DND-41 (cell line): Measurements from ENCODE around the gene DNAH11.

Experiments
- ATAC-seq: fragments of 200-7000 bp; cut with Tn5 transposase; 3 replicates; pipeline ENCODE4 v1.9.1; 2021; ENCODE audit warnings: low read depth; ENCODE audit not compliant: insufficient read depth
- DNase-seq: peaks from one replicate; pipeline ENCODE4 v3.0.0-alpha.2; 2020
- H2AFZ ChIP-seq: 2 replicates; pipeline ENCODE4 v1.6.0; 2012; ENCODE audit warnings: low read depth, low read length
- H3K27ac ChIP-seq: 2 replicates; pipeline ENCODE4 v1.5.1; 2012; ENCODE audit warnings: low read length, inconsistent platforms
- H3K27me3 ChIP-seq: fragments of 200-600 bp; sonication (generic); 2 replicates; pipeline ENCODE4 v1.6.0; 2012; ENCODE audit warnings: low read length, mild to moderate bottlenecking, inconsistent platforms; ENCODE audit not compliant: insufficient read depth, poor library complexity
- H3K36me3 ChIP-seq: 2 replicates; pipeline ENCODE4 v1.5.1; 2012; ENCODE audit warnings: low read length, inconsistent platforms; ENCODE audit not compliant: insufficient read depth
- H3K4me1 ChIP-seq: 2 replicates; pipeline ENCODE4 v1.5.1; 2012; ENCODE audit warnings: mild to moderate bottlenecking, low read length; ENCODE audit not compliant: insufficient read depth
- H3K4me2 ChIP-seq: 2 replicates; pipeline ENCODE4 v1.6.0; 2012; ENCODE audit warnings: mild to moderate bottlenecking, moderate library complexity, low read length, inconsistent platforms; ENCODE audit not compliant: insufficient read depth
- H3K4me3 ChIP-seq, 2 experiments: fragments of 200-600 bp in 1 of 2; shearing (Covaris generic) in 1 of 2; 2 replicates each; pipeline ENCODE4 v1.5.1; 2012 to 2016; ENCODE audit warnings: inconsistent platforms in 2 of 2, low read length in 2 of 2, mild to moderate bottlenecking in 2 of 2, low read depth in 1 of 2, moderate library complexity in 1 of 2
- H3K79me2 ChIP-seq: 2 replicates; pipeline ENCODE4 v1.6.0; 2012; ENCODE audit warnings: low read length, inconsistent platforms; ENCODE audit not compliant: insufficient read depth
- H3K9ac ChIP-seq: 2 replicates; pipeline ENCODE4 v1.6.0; 2012; ENCODE audit warnings: low read depth, mild to moderate bottlenecking, inconsistent platforms, low read length, moderate library complexity
- H3K9me3 ChIP-seq: 2 replicates; pipeline ENCODE4 v1.5.1; 2012; ENCODE audit warnings: low read length, moderate library complexity, mild to moderate bottlenecking, inconsistent platforms; ENCODE audit not compliant: insufficient read depth, severe bottlenecking
- H4K20me1 ChIP-seq: 2 replicates; pipeline ENCODE4 v1.6.0; 2012; ENCODE audit warnings: low read length; ENCODE audit not compliant: insufficient read depth
- EZH2 ChIP-seq: IDR thresholded peaks from 3 replicates; pipeline ENCODE4 v1.6.1; 2012; ENCODE audit warnings: borderline replicate concordance, low read depth, mild to moderate bottlenecking, moderate library complexity, low read length, inconsistent platforms; ENCODE audit not compliant: severe bottlenecking
- TF ChIP-seq, protein P1 (sequence below): IDR thresholded peaks from 2 replicates; pipeline ENCODE4 v1.5.1; 2012; ENCODE audit warnings: borderline replicate concordance, low read length, moderate library complexity, mild to moderate bottlenecking; ENCODE audit not compliant: poor library complexity, severe bottlenecking; ENCODE audit errors: extremely low read depth

Gene DNAH11

DNA sequence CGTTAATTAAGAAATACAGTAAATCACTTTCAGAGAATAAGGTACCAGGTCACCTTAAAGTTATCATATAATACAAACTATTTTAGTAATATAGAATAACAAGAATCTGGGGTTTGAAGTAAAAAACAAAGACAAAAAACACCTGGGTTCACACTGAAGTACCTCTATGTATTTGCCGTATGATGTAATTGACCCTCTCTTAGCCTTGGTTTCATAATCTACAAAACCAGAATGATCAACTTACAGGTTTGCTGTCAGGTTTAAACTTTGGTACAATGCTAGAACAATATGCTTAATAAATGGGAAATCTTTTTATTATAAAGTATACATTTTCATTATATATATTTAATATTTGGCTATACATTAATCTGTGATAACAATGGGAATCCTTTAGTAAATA is 344.5 kb downstream of the DNAH11 start:
- Histone ChIP-seq H3K4me1 (no peaks in the 10 kb centered on the region), H3K9ac (no peak overlapping the region), H3K27me3 (no peaks in the 10 kb centered on the region), H2AFZ (no peak overlapping the region), H3K36me3 (no peaks in the 10 kb centered on the region), H3K4me3 (no peak overlapping the region), H4K20me1 (no peaks in the 10 kb centered on the region), H3K9me3 (no peaks in the 10 kb centered on the region), H3K4me2 (no peak overlapping the region), H3K79me2 (no peaks in the 10 kb centered on the region), H3K27ac (no peak overlapping the region)
- TF ChIP-seq, protein P1, sequence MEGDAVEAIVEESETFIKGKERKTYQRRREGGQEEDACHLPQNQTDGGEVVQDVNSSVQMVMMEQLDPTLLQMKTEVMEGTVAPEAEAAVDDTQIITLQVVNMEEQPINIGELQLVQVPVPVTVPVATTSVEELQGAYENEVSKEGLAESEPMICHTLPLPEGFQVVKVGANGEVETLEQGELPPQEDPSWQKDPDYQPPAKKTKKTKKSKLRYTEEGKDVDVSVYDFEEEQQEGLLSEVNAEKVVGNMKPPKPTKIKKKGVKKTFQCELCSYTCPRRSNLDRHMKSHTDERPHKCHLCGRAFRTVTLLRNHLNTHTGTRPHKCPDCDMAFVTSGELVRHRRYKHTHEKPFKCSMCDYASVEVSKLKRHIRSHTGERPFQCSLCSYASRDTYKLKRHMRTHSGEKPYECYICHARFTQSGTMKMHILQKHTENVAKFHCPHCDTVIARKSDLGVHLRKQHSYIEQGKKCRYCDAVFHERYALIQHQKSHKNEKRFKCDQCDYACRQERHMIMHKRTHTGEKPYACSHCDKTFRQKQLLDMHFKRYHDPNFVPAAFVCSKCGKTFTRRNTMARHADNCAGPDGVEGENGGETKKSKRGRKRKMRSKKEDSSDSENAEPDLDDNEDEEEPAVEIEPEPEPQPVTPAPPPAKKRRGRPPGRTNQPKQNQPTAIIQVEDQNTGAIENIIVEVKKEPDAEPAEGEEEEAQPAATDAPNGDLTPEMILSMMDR: no peak
- no peak for TF ChIP-seq EZH2
- ATAC-seq (no peak), DNase-seq (no peak)

DNA sequence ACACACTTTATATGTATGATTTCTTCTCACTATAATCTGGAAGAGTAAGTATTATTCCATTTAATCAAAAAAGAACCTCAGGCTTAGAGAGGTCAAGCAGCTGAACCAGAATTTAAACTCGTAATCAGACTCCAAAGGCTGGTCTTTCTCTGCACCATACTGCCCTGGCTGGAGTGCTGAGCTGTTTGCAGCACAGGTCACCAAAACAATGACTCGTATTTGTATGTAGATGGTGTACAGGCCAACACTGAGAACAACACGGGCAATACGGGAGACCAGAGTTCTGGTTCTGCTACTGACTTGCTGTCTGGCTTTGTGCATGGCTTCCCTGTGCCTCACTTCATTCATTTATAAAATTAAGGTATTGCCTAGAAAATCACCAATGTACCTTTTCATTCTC is 344.9 kb downstream of the DNAH11 start:
- Histone ChIP-seq H3K4me2 (no peak overlapping the region), H3K36me3 (no peaks in the 10 kb centered on the region), H3K4me1 (no peaks in the 10 kb centered on the region), H3K4me3 (no peak overlapping the region), H3K27me3 (no peaks in the 10 kb centered on the region), H3K27ac (no peak overlapping the region), H3K9ac (no peak overlapping the region), H2AFZ (no peak overlapping the region), H3K79me2 (no peaks in the 10 kb centered on the region), H4K20me1 (no peaks in the 10 kb centered on the region), H3K9me3 (no peaks in the 10 kb centered on the region)
- no peak for ATAC-seq
- no peak for TF ChIP-seq EZH2
- TF ChIP-seq, protein P1: no peak
- no peak for DNase-seq

DNA sequence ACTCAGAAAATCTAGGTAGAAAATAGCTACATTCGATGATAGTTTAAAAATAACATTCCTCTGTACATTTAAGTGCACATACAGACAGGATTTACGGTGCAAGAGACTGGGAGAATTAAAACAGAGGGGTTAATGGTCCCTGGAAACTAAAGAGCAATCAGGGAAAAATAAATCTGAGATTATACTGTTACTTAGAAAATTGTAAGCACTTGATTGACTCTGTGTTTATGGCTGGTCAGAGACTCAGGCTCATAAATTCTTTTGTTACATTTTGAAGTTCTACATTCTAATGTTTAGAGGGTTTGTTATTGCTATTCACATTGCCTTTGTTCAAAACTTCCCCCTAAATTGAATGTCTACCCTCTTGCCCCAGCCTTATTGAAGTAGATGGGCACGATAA is 348.5 kb downstream of the DNAH11 start:
- H4K20me1 ChIP-seq: no peaks in the 10 kb centered on the region
- no peak overlapping the region for H3K4me2 ChIP-seq
- no peak overlapping the region for H3K4me3 ChIP-seq
- no peak for TF ChIP-seq EZH2
- TF ChIP-seq, protein P1: no peak
- H3K9me3 ChIP-seq: no peaks in the 10 kb centered on the region
- no peak overlapping the region for H3K27ac ChIP-seq
- DNase-seq (no peak), ATAC-seq (no peak)
- no peak overlapping the region for H2AFZ ChIP-seq
- H3K9ac ChIP-seq: no peak overlapping the region
- H3K27me3 ChIP-seq: no peaks in the 10 kb centered on the region
- H3K36me3 ChIP-seq: no peaks in the 10 kb centered on the region
- H3K4me1 ChIP-seq: no peaks in the 10 kb centered on the region
- no peaks in the 10 kb centered on the region for H3K79me2 ChIP-seq

DNA sequence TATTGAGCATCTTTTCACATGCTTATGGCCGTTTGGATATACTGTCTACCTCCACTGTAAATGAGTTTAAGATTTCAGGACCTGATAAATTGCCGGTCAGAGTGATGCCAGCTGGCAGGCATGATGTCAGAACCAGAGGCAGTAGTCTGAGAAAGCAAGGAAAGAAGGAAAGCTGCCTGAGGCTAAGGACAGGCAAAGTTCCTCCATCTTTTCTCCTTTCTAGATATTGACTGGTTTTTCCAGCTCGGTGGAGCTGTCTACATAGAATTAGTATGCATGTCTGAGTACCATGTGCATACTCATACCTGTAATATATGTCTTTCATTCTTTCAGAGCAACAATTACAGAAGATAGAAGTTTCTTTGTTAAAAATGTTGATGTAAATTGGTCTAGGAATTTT is 350.6 kb downstream of the DNAH11 start:
- Histone ChIP-seq H3K27me3 (no peaks in the 10 kb centered on the region), H3K4me2 (no peak overlapping the region), H3K9me3 (no peaks in the 10 kb centered on the region), H3K4me1 (peaks cover 3% of the 10 kb centered on the region; the same call in 1 of the 2 replicates), H3K79me2 (no peaks in the 10 kb centered on the region), H3K36me3 (no peaks in the 10 kb centered on the region), H3K9ac (no peak overlapping the region), H3K4me3 (no peak overlapping the region), H2AFZ (no peak overlapping the region), H4K20me1 (no peaks in the 10 kb centered on the region), H3K27ac (no peak overlapping the region)
- DNase-seq: no peak
- TF ChIP-seq, protein P1: no peak
- TF ChIP-seq EZH2: no peak
- no peak for ATAC-seq
